RKO (cell line): ENCODE data around the gene BCL2L12.

Experiments
- DNase-seq: peaks from one replicate; pipeline ENCODE4 v3.0.0-alpha.2; 2016; ENCODE audit warnings: low spot score

The BCL2L12 gene

DNA sequence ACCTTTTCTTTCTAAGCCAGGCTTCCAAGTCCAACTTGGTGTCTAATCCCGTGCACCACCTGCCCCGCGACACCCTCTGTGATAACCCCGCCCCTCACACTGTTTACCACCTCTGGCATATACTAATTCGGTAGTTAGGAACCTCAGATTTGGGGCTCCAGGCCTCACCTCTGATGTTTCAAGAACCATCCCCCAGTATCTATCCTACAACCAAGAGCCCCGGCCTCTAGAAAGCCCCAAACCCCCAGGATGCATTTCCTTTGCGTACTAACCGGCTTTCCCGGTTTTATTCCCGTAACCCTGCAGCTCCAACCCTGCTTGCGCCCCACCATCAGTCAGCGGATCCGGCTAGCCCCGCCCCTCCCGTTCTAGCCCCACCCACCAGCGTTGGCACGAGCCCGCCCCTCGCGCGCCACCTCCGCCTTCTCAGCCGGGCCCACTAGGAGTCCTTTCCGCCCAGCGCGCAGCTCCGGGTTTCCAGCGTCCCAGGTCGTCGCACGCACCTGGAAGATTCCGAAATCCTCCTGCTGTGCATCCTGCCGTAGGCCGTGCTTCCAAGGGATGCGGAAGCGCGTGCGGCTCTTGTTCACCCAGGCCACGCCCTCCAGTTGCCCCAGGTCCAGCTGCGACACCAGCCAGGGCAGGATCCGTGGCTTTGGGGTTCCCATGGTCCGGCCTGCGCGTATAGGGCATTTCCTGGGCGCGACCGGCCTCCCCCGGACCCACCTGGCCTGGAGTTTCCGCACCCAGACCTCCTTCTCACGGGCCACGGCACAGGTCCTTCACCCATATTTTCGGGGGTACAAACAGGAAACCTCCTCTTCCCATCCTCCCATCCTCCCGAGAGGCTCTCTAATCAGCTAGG, 1.3 kb upstream of the BCL2L12 start:
- DNase-seq: peak; percentile 85

GRCh38 chr19:49665036-49665350, 740 bp upstream of the BCL2L12 start:
- no peak for DNase-seq

DNA sequence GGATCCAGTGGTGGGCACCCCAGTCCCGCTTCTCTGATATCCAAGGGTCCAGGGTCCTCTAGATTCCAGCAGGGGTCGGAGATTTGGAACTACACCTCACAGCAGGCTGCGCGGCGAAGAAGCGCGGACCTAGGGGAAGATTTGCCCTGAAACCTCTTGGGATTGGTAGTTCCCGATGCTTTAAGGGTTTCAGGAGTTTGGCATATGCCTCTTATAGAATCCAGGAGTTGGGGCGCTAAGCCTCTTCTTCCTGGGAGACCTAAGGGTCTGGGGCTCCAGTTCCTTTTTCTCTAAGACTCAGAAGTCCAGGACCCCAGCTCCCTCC, 349 bp downstream of the BCL2L12 start:
- no peak for DNase-seq

GRCh38 chr19:49667473-49667872, 1.7 kb downstream of the BCL2L12 start:
- DNase-seq: peak; percentile 82

DNA sequence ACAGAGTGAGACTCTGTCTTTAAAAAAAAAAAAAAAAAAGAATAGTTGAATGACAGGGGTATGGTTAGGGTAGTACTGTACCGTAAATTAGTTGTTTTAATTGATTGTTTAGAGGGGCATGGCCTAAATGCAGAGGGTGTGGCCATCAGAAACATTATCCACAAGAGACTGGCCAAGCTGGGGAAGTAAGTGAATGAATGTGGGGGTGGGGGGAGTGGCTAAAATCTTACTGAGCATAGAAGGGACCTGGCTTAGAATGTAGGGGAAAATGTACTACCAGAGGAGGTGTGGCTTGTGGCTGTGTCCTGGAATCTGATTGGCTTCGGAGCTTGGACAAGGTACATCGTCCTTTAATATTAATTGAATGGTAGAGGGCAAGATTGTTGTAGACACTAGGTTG, 3.8 kb downstream of the BCL2L12 start:
- DNase-seq: peak; percentile 37

DNA sequence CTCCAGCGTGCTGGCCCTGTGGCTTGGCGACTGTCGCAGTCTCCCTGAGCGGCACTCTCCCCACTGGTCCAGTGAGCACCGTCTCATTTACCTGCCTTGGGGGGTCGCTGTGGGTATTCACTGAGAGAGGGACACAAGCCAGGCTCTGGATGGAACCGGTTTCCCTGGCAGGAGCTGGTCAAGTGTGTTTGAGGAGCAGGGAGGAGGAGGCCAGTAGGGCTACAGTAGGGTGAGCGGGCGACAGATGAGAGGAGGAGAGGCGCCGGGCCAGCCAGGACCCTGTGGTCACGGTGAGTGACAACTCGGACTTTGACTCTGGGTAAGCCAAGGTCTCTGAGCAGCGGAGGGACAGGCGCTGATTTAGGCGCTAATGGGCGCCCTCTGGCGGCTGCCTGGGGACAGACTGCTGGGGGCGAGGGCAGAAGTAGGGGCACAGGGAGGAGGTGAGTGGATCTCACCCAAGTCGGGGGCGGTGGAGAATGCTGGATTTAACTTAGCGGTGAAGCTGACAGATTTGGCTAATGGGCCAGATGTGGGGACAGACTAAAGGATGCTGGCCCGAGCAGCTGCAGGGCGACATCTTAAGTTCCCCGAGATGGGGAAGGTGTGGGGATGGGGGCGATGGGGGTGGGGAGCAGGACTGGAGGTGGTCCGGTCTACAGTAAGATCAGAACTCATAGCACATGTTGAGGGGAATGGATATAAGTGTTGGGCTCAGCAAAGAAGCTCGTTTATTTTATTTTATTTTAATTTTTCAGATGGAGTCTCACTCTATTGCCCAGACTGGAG, 6.6 kb downstream of the BCL2L12 start:
- peak; percentile 84 for DNase-seq

DNA sequence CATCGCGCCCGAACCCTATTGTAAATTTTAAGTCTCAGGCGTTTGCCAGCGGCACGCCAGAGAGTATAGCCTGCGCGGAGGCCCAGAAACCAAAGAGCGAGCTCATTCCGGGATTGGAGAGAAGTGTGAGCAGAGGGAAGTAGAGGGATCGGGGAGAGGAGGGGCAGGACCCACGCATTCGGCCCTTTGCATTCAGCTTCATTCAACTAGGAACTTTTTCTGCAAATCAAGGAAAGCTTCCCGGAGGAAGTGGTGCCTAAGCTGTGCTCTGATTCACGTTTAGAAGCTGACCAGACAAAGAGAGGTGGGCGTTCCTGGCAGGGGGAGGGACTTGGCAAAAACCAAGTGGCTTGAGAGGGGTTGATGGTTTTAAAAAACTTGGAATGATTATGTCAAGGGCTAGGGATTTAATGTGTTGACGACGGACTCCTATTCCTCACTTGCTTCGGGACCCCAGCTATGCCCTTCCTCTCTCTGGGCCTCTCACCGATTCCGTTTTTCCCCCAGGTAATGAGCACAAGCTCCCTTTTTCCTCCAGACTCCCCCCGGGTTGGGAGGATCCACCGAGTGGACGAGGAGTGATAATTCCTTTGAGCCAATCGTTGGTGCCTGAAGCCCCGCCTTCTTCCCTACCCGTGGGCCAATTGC, 10.5 kb downstream of the BCL2L12 start:
- peak; percentile 91 for DNase-seq

DNA sequence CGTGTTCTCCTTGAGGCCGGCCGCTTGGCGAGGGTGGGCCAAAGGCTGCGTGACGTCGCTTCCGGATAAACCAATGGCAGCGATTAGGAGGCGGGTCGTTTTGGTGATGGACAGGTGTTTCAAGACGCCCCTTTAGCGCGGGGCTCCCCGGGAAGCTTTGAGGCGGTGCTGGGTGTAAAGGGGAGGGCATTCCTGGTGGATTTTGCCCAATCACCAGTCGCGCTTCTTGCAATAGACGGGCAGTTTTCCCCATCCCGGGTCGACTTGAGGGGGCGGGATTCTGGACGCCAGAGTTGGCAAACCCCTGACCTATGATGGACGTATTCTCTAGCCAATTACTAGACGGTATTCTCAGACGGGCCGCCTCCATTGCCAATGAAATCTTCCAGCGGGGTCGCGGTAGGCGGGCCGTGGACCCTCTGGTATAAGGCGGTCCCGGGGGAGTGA, 11.1 kb downstream of the BCL2L12 start:
- peak; percentile 100 for DNase-seq

GRCh38 chr19:49677231-49677900, 11.6 kb downstream of the BCL2L12 start, which contains the start of gene PRMT1:
Gene PRMT1, plus strand, starts transcription at chr19:49677271. Its CDS starts 10 bp downstream, at chr19:49677281.
- DNase-seq: no peak

DNA sequence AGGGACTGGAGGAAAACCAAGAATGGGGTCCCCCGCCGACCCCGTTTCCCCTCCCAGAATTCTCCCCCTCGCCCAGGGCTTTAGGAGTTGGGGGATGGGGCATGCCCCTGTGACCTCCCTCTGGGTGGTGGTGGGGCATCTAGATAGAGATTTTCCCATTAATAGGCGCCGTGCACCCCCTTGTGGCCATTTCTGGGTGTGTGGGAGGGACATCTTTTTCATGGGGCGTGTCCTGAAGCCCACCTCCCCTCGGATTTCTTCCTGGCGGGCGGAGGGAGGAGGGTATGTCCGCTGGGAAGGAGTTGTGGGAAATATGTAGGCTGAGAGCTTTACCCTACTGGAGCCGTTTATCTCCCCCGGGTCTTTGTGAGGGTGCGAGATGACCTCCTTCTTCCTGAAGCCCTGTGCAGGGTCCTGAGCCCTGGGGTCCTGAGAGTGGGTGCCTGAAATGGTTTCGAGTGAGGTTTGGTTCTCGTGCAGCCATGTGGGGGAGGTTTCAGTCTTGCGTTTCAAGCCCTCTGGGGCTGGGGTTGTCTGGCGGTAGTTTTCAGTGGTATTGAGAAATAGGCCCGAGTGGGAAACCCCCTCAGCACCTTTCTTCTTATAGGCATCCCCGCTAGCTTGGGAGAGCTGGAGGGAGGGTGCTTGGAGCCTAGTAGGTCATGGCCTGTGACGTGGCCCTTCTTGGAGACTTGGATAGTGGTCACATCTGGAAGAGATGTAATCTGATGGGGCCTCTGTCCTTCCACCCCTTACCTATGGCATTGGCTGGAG, 12.4 kb downstream of the BCL2L12 start:
- peak; percentile 71 for DNase-seq

DNA sequence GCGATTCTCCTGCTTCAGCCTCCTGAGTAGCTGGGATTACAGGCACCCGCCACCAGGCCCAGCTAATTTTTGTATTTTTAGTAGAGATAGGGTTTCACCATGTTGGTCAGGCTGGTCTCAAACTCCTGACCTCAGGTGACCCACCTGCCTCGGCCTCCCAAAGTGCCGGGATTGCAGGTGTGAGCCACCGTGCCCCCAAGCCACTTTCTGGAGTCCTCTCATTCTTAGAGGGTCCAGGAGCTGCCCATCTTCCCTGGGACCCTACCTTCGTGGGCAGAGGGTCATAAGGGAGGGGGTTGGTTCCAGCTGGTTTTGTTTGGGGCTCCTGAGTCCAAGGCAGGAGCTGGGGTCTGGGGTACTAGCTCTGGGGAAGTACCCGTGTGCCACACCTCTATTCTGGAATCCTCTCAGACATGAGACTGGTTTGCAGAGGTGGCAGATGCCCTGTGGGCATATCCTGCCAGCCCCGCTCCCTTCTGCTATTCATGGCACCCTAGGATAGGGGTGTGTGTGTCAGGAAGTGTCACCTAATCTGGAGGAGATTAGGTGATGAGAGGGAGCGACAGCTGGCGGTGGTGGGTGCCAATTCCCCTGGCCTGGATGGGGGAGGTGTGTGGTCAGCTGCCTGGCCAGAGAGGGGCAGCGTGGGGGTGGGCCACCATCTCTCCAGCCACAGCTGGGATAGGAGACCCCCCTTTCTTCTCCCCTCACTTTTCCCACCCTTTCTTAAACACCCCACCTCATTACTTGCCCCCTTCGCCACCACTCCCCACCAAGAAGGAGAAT, 13.4 kb downstream of the BCL2L12 start:
- DNase-seq: no peak

GRCh38 chr19:49679771-49680413, 14.2 kb downstream of the BCL2L12 start:
- DNase-seq: no peak

GRCh38 chr19:49680421-49681351, 15.0 kb downstream of the BCL2L12 start:
- DNase-seq: peak; percentile 87

DNA sequence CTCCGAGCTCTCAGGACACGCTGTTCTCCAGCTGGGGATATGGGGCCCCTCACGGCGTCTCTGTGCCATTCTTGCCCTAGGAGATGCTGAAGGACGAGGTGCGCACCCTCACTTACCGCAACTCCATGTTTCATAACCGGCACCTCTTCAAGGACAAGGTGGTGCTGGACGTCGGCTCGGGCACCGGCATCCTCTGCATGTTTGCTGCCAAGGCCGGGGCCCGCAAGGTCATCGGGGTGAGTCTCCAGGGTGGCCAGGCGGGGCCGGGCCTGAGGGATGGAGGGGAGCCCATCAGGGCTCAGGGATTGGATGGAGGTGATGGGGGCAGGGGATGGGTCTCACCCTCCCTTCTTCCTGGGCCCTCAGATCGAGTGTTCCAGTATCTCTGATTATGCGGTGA, 16.1 kb downstream of the BCL2L12 start:
- no peak for DNase-seq

GRCh38 chr19:49682274-49682673, 16.5 kb downstream of the BCL2L12 start:
- no peak for DNase-seq

- no peak for DNase-seq
Measured at GRCh38 chr19:49683814-49684250, 18.1 kb downstream of the BCL2L12 start.

- DNase-seq: no peak
Measured at GRCh38 chr19:49684251-49684982, 18.7 kb downstream of the BCL2L12 start.

DNA sequence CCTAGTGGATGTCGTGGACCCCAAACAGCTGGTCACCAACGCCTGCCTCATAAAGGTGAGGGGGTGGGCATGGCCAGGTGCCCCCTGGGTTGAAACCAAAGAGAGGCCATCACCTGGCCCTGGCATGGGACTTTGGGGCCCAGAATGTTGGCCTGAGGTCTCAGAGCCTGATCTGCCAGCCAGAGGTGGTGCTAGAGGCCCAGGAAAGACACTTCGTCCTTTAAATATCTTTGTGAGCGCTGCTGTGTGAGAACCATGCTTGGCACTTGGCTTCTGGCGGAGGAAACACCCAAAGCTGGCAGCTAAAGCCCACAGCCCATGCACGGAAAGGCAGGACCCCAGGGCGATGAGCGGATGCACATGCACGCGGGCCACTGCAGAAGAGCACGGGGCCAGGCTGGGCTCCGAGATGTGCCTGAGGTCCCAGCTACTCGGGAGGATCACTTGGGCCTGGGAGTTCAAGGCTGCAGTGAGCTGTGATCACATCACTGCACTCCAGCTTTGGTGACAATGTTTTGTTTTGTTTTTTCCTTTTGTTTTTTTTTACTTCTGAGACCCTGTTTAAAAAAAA, 19.3 kb downstream of the BCL2L12 start:
- DNase-seq: no peak
